ENCODE measurements around the gene IRF9. TPM values are rescaled to one million over a fixed set of nuclear protein-coding genes. Genes with fewer than 3 reads are reported as not detected.

The IRF9 gene
- total RNA-seq, 3 donors from 2014 or later: 110 to 152 (median 121) TPM

- H3K9me3 Mint-ChIP-seq: no peaks in the 10 kb centered on the region
- DNase-seq (peak; percentile 52), ATAC-seq (peak; percentile 76 to 79)
- peaks cover 25% of the 10 kb centered on the region for H3K36me3 Mint-ChIP-seq (ENCODE audit: insufficient read depth)
- H3K4me1 Mint-ChIP-seq (ENCODE audit: low read depth): peaks cover 20% of the 10 kb centered on the region
- no peaks in the 10 kb centered on the region for H3K27me3 Mint-ChIP-seq (ENCODE audit: low read depth)
- peak within 1 kb of the TSS; percentile 81 for H3K4me3 Mint-ChIP-seq
These were observed 10.6 kb downstream of the IRF9 start, which contains the start of gene REC8 for GRCh38 chr14:24171422-24172260. Gene REC8 (plus strand): TSS chr14:24172080. CDS start chr14:24172553, 473 bp downstream.

DNA sequence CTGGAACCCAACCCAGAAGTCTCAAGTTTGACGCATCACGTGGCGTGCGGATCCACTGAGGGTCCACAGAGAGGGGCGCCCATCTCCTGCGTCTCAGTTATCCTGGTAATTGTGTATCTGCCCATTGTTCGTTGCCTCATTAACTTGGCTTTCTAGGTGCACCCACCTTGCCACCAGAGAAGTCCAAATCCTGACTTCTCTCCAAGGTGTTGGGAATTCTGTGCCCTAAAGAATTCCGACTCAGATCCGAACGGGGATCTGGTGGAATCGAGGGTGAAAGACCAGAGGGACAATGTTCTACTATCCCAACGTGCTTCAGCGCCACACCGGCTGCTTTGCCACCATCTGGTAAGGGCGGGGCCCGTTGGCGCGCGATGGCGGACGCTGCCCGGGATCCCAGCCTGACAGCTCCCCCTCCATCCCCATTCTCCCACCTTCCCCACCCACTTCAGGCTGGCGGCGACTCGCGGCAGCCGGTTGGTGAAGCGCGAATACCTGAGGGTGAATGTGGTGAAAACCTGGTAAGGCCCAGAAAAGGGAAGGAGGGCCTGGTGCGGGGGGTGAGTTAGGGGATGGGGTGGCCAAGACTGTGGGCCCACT is 11.3 kb downstream of the IRF9 start:
- DNase-seq (no peak), ATAC-seq (no peak)
- Mint-ChIP-seq H3K9me3 (no peaks in the 10 kb centered on the region), H3K4me1 (ENCODE audit: low read depth) (peaks cover 19% of the 10 kb centered on the region), H3K36me3 (ENCODE audit: insufficient read depth) (peaks cover 24% of the 10 kb centered on the region), H3K27me3 (ENCODE audit: low read depth) (no peaks in the 10 kb centered on the region), H3K4me3 (peak overlapping the region; percentile 81)

DNA sequence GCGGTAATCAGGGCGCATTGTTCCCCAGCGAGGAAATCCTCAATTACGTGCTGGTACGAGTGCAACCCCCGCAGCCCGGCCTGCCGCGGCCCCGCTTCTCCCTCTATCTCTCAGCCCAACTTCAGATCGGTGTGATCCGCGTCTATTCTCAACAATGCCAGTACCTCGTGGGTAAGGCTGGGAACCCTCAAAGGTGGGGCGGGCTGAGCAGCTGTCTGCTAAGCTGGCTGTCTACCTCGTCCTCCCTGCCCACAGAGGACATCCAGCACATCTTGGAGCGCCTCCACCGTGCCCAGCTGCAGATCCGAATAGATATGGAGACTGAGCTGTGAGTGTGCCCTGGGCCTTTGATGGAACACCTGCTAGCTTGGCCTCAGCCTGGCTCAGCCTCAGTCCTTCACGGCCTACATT is 11.8 kb downstream of the IRF9 start:
- ATAC-seq (no peak), DNase-seq (no peak)
- no peaks in the 10 kb centered on the region for H3K27me3 Mint-ChIP-seq (ENCODE audit: low read depth)
- H3K9me3 Mint-ChIP-seq: no peaks in the 10 kb centered on the region
- no peak overlapping the region for H3K4me3 Mint-ChIP-seq
- H3K36me3 Mint-ChIP-seq (ENCODE audit: insufficient read depth): peaks cover 20% of the 10 kb centered on the region
- H3K4me1 Mint-ChIP-seq (ENCODE audit: low read depth): peaks cover 17% of the 10 kb centered on the region

- Mint-ChIP-seq H3K9me3 (no peaks in the 10 kb centered on the region), H3K4me1 (ENCODE audit: low read depth) (peaks cover 10% of the 10 kb centered on the region), H3K27me3 (ENCODE audit: low read depth) (no peaks in the 10 kb centered on the region), H3K4me3 (no peak overlapping the region), H3K36me3 (ENCODE audit: insufficient read depth) (peaks cover 20% of the 10 kb centered on the region)
- DNase-seq (no peak), ATAC-seq (no peak)
These were observed 15.5 kb downstream of the IRF9 start for GRCh38 chr14:24176599-24176998.

DNA sequence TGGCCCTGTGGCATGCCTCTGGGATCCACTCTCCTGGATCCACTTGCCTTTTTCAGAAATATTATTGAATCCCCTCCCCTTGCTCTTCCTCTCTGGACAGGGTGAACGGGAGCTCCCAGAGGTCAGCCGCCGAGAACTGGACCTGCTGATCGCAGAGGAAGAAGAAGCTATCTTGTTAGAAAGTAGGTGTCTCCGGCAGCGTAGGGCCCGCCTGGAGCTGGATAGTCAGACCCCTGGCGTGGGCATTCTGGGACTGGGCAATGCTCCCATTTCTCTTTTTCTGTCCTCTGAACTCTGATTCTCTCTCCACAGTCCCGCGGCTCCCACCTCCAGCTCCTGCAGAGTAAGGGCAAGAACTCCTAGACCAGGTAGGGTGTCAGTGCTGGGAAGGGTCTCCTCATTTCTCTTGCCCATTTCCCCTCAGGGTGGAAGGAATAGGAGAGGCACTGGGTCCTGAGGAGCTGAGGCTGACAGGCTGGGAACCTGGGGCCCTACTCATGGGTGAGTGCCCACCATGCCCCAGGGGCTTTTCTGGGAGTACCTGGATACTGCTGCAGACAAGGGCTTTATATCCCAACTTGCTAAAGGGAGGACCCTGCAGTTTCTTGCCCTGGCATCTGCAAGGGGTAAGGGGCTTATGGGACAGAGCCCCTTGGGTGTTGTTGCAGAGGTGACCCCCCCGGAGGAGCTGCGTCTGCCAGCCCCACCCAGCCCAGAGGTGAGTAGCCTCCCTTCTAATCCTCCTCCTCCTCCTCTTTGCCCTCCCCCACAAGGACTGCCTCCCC is 16.2 kb downstream of the IRF9 start:
- no peak for DNase-seq
- Mint-ChIP-seq H3K27me3 (ENCODE audit: low read depth) (no peaks in the 10 kb centered on the region), H3K36me3 (ENCODE audit: insufficient read depth) (peaks cover 24% of the 10 kb centered on the region), H3K4me1 (ENCODE audit: low read depth) (peaks cover 8% of the 10 kb centered on the region), H3K9me3 (no peaks in the 10 kb centered on the region), H3K4me3 (no peak overlapping the region)
- ATAC-seq: no peak

DNA sequence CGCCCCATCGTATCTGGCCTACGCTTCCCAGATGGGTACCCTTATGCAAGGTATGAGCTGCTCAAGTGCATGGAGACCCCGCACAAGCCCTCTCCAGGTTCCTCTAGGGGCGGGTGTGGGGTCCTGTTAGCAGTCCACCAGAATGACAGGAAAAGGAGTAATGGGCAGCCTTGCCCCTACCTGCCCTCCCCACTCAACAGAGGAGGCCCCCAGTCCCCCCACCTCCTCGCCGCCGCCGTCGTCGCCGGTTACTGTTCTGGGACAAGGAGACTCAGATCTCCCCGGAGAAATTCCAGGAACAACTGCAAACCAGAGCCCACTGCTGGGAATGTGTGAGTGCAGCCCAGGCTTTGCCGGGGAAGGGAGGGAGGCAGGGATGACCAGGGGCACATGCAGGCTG is 16.8 kb downstream of the IRF9 start:
- peaks cover 29% of the 10 kb centered on the region for H3K36me3 Mint-ChIP-seq (ENCODE audit: insufficient read depth)
- no peaks in the 10 kb centered on the region for H3K27me3 Mint-ChIP-seq (ENCODE audit: low read depth)
- H3K9me3 Mint-ChIP-seq: no peaks in the 10 kb centered on the region
- H3K4me1 Mint-ChIP-seq (ENCODE audit: low read depth): peaks cover 6% of the 10 kb centered on the region
- ATAC-seq: no peak
- H3K4me3 Mint-ChIP-seq: no peak overlapping the region
- no peak for DNase-seq

DNA sequence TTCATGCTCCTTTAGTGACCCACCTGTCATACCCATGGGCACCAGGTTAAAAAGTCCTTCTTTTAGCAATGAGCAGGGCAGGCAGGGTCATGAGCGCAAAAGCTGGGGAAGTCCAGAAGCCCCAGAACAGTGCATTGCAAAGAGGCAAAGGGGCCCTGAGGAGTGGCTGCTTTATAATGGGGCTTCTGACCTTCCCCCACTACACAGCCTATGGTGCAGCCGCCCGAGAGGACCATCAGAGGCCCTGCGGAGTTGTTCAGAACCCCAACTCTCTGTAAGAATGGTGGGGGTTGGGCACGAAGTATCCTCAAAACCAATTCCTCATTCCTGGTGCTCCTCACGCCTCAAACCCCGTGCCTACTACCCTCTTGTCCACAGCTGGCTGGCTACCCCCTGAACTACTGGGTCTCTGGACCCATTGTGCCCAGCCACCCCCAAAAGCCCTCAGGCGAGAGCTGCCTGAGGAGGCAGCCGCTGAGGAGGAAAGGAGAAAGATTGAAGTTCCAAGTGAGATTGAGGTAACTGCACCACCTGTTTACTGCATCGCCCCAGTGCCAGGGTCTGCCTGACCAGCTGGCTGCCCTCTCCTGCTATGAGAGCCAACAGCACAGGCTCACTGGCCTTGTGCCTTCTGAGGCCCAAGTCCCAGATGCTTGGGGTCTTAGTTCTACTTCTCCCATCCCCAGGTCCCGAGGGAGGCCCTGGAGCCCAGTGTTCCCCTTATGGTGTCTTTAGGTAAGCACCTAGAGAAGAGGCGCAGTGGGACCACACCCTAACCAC is 17.5 kb downstream of the IRF9 start:
- Mint-ChIP-seq H3K4me1 (ENCODE audit: low read depth) (peaks cover 2% of the 10 kb centered on the region), H3K27me3 (ENCODE audit: low read depth) (no peaks in the 10 kb centered on the region), H3K9me3 (no peaks in the 10 kb centered on the region), H3K4me3 (no peak overlapping the region), H3K36me3 (ENCODE audit: insufficient read depth) (peaks cover 32% of the 10 kb centered on the region)
- no peak for ATAC-seq
- DNase-seq: no peak

- no peak overlapping the region for H3K4me3 Mint-ChIP-seq
- H3K4me1 Mint-ChIP-seq (ENCODE audit: low read depth): peaks cover 2% of the 10 kb centered on the region
- peaks cover 33% of the 10 kb centered on the region for H3K36me3 Mint-ChIP-seq (ENCODE audit: insufficient read depth)
- H3K27me3 Mint-ChIP-seq (ENCODE audit: low read depth): no peaks in the 10 kb centered on the region
- DNase-seq (no peak), ATAC-seq (no peak)
- H3K9me3 Mint-ChIP-seq: no peaks in the 10 kb centered on the region
These were observed 18.4 kb downstream of the IRF9 start for GRCh38 chr14:24179294-24179960.

DNA sequence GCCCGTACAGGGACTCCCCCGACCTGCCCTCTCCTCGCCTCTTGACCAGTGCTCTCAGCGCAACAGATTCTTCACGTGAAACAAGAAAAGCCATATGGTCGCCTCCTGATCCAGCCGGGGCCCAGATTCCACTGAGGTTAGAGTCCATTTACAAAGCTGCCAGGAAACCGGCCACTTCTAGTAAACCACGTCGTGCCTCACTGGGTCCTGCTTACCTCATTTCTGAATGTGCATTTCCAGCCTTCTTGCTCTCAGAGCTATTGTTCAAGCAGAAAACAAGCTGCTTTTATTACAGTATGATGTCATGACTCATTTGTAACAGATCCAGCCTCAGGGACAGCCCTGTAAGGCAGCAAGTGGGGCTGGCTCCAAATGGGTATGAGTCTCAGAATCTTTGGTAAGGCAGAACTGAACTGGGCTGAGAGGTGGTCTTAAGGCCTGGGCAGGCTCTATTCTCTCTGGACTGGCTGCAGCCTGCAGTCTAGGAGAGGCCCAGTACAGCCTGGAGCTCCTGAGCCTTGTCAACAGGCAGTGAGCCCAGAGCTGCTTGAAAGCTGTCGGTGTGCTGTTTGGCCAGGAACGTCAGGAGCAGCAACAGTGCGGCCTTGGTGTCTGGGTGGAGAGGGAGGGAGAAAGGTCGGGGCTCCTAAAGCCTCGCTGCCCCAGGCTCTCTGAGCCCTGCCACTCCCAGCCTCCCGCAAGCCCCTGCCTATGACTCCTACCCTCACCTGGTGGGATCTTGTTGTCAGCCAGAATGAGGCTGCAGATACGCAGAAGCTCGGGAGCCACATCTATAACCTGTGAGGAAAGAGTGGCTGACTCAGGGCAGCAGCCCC is 19.1 kb downstream of the IRF9 start:
- ATAC-seq: no peak

DNA sequence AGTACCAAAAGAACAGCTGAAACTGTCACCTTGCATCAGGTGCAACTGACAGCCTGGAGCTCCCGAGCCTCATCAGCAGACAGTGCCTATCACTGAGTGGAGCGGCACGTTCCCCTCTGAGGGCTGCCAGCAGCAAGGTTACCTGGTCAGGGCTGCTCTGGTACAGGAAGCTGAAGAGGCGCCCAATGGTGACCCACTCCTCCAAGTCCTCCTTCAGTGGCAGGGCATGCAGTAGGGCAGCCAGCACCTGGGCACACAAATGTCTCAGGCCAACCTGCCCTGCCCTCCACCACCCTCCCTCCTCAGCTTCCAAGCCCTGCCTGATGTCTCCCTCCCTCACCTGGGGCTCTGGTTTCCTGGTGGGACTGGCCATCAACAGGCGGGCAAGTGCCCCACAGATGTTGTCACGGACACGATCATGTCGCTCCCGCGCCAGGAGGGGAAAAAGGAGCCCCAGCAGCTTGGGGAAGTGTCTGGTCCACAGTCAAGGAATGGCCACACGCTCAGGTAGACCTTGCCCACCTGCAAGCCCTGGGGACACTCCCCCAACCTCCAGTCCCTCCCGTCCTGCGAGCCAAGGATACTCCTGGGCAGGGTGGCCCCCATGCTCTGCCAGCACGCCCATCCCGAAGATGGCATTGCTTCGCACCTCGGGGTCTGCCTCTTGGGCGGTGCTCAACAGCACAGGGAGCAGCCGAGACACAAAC is 20.5 kb downstream of the IRF9 start:
- peak in 1 of 2 donors; percentile 3 for ATAC-seq
- Mint-ChIP-seq H3K36me3 (ENCODE audit: insufficient read depth) (peaks cover 40% of the 10 kb centered on the region), H3K9me3 (no peaks in the 10 kb centered on the region), H3K4me3 (no peak overlapping the region), H3K4me1 (ENCODE audit: low read depth) (peaks cover 2% of the 10 kb centered on the region), H3K27me3 (ENCODE audit: low read depth) (no peaks in the 10 kb centered on the region)
- DNase-seq: no peak

More for the DNA sequence above, 19.1 kb downstream of the IRF9 start:
- Mint-ChIP-seq H3K36me3 (ENCODE audit: insufficient read depth) (peaks cover 35% of the 10 kb centered on the region), H3K9me3 (no peaks in the 10 kb centered on the region), H3K4me1 (ENCODE audit: low read depth) (no peaks in the 10 kb centered on the region), H3K4me3 (no peak overlapping the region), H3K27me3 (ENCODE audit: low read depth) (no peaks in the 10 kb centered on the region)
- no peak for DNase-seq

DNA sequence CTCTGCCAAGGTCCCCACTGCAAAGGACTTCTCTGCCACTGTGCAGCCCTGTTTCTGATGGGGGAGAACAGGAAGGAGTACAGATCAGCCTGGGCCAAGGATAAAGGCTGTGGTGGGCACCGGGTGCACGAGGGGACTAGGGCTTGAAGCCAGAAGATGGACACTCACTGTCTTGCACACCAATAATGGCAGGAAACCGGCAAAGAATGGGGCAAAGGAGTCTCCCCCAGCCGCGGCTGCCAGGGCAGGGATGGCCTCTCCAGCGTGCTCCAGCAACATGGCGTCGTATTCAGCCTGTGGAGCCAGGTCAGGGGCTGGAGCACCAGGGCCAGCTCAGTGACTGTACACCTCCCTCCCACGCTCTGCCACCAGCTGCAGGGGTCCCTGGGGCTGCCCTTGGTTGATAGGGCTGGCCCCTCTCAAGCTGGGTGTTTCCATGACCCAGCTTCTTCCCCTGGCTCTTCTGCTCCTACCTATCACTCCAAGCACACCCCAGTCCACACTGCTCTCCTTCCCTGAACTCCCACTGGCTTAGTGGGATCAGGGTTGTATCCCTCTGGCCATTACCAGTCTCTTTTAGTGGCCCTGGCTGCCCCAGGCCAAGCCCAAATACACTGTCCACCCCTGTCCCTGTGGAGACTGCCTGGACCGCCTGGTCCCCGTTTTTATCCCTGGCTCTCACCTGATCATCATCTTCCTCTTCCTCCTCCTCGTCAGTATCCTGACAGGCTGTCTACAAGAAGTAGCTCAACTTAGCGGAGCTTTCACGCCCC is 21.2 kb downstream of the IRF9 start:
- H3K4me3 Mint-ChIP-seq: no peak overlapping the region
- H3K4me1 Mint-ChIP-seq (ENCODE audit: low read depth): peaks cover 6% of the 10 kb centered on the region
- no peaks in the 10 kb centered on the region for H3K9me3 Mint-ChIP-seq
- DNase-seq: no peak
- peaks cover 38% of the 10 kb centered on the region for H3K36me3 Mint-ChIP-seq (ENCODE audit: insufficient read depth)
- ATAC-seq: peak in 1 of 2 donors; percentile 6
- H3K27me3 Mint-ChIP-seq (ENCODE audit: low read depth): no peaks in the 10 kb centered on the region

- Mint-ChIP-seq H3K27me3 (ENCODE audit: low read depth) (no peaks in the 10 kb centered on the region), H3K4me3 (no peak overlapping the region), H3K4me1 (ENCODE audit: low read depth) (peaks cover 12% of the 10 kb centered on the region), H3K9me3 (no peaks in the 10 kb centered on the region), H3K36me3 (ENCODE audit: insufficient read depth) (peaks cover 38% of the 10 kb centered on the region)
- no peak for DNase-seq
- ATAC-seq: no peak
These were observed 22.0 kb downstream of the IRF9 start for GRCh38 chr14:24183014-24183481.

Data from activated T-cell treated with anti-CD3 and anti-CD28 coated beads, Interleukin-2, amount 50 U/mL, for 4 hours (primary cell).